Gastroesophageal sphincter (tissue), 3 donors: Measurements from ENCODE around the gene GOLGA1.

Source experiments
- POLR2A ChIP-seq, 2 donors: fragments of 450-650 bp; IDR thresholded peaks; one replicate each; pipeline ENCODE4 v1.6.1; 2017; ENCODE audit warnings: antibody characterized with exemption in 2 of 2, mild to moderate bottlenecking in 2 of 2, moderate library complexity in 1 of 2
- POLR2AphosphoS5 ChIP-seq: sonication (generic); formaldehyde crosslinking; IDR thresholded peaks from one replicate; pipeline ENCODE4 v1.6.1; 2017; ENCODE audit warnings: antibody characterized with exemption
- TF ChIP-seq, protein P1 (sequence below), 4 experiments: fragments of 200-600 bp in 2 of 4; fragments of 450-650 bp in 2 of 4; sonication (generic) in 1 of 4; IDR thresholded peaks; one replicate each; pipeline ENCODE4 v1.5.1; 2017 to 2019; ENCODE audit warnings: antibody characterized with exemption in 4 of 4, mild to moderate bottlenecking in 2 of 4, moderate library complexity in 2 of 4

DNA sequence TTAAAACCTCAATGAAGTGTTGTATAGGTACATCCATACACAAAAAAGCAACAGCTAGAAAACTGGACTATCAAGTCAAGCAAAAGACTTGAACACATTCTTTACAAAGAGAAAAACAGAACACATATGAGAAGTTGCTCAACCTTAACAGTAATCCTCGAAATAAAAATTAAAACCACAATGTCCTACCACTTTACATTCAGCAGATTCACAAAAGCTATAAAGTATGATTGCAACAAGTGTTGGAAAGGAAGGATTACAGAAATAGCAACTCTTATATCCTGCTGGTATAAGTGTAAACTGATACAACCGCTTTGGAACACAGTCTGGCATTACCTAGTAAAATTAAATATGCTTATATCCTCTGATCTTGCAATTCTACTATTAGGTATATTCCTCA, 28.5 kb upstream of the GOLGA1 start:
- TF ChIP-seq, protein P1, sequence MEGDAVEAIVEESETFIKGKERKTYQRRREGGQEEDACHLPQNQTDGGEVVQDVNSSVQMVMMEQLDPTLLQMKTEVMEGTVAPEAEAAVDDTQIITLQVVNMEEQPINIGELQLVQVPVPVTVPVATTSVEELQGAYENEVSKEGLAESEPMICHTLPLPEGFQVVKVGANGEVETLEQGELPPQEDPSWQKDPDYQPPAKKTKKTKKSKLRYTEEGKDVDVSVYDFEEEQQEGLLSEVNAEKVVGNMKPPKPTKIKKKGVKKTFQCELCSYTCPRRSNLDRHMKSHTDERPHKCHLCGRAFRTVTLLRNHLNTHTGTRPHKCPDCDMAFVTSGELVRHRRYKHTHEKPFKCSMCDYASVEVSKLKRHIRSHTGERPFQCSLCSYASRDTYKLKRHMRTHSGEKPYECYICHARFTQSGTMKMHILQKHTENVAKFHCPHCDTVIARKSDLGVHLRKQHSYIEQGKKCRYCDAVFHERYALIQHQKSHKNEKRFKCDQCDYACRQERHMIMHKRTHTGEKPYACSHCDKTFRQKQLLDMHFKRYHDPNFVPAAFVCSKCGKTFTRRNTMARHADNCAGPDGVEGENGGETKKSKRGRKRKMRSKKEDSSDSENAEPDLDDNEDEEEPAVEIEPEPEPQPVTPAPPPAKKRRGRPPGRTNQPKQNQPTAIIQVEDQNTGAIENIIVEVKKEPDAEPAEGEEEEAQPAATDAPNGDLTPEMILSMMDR (IDR thresholded peaks at IDR 0.05), result no peak
- TF ChIP-seq POLR2AphosphoS5 (no peak), POLR2A (IDR thresholded peaks at IDR 0.05) (no peak)
